Measurements from ENCODE around the gene GPR35.

DNA sequence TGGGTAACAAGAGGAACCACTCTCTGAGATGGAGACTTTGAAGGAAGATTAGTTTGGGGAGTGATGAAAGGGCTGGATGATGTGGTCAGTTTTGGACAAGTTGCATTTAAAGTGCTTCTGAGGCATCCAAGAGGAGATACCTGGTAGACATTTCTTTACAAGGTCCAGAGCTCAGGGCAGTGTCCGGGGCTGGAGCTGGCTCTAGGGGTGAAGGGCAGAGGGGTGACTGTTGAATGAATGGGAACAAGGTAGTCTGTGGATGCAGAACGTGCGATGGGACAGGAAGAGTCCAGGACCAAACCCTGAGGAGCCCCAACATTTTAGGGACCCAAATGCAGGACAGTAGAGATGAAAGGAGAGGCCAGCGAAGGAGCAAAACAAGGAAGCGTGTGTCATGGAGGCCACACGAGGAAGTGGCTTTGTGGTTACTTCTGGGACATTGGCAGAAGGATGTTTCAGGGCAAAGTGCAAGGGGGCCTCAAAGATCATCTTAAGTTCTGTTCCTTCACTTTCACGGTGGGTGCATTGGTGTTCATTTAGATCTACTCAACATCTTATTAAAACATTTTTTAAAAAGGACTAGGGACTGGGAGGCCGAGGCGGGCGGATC, 13.6 kb upstream of the GPR35 start:
- TF ChIP-seq CTCF (IDR thresholded peaks at IDR 0.05 in 2 of 3, conservative IDR thresholded peaks at IDR 0.05 in 1 of 3; ENCODE audit: borderline replicate concordance in 1 of 3, insufficient read depth in 1 of 3, low read depth in 2 of 3, low read length in 2 of 3) = no peak
- no peak for TF ChIP-seq EZH2phosphoT487 (IDR thresholded peaks at IDR 0.05; ENCODE audit: borderline replicate concordance)
- TF ChIP-seq POLR2A (IDR thresholded peaks at IDR 0.05; ENCODE audit: borderline replicate concordance, extremely low read depth, insufficient read depth, insufficient read length) = no peak
- no peak for TF ChIP-seq CEBPB (IDR thresholded peaks at IDR 0.05; ENCODE audit: low read depth)
- TF ChIP-seq POLR2AphosphoS5 (IDR thresholded peaks at IDR 0.05; ENCODE audit: low read depth, low read length) = no peak
- no peak for TF ChIP-seq REST (IDR thresholded peaks at IDR 0.05; ENCODE audit: low read depth)
- TF ChIP-seq ZNF274 (IDR thresholded peaks at IDR 0.05; ENCODE audit: low read depth, low read length) = no peak
- TF ChIP-seq, protein P1, sequence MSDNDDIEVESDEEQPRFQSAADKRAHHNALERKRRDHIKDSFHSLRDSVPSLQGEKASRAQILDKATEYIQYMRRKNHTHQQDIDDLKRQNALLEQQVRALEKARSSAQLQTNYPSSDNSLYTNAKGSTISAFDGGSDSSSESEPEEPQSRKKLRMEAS (IDR thresholded peaks at IDR 0.05) = no peak
- TF ChIP-seq EZH2 (IDR thresholded peaks at IDR 0.05) = no peak

All from HCT116 (cell line).